HG02885 (cell line): Measurements from ENCODE around the gene CFAP69.
"Not testable (repeated sequence)": the region's sequence is repeated elsewhere in the genome, so short reads cannot be mapped to it uniquely, and the experiment has no call there.

Source experiments
- ATAC-seq: cut with Tn5 transposase; IDR thresholded peaks from one replicate; pipeline ENCODE4 v1.9.1; 2021; ENCODE audit warnings: mild to moderate bottlenecking; ENCODE audit not compliant: unreplicated experiment, poor library complexity

CFAP69 gene

DNA sequence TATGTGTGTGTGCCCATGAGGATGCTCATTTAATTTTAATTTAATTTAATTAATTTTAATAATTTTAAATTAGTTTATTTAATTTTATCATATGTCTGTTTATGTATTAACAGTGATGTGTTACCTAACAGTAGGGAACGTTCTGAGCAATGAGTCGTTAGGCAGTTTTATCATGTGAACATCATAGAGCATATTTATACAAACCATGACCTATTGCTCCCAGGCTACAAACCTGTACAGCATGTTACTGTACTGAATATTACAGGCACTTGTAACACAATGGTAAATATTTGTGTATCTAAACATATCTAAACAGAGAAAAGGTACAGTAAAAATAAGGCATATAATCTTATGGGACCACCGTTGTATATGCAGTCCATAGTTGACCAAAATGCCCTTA lies 13.7 kb upstream of the CFAP69 start:
- ATAC-seq: no peak

DNA sequence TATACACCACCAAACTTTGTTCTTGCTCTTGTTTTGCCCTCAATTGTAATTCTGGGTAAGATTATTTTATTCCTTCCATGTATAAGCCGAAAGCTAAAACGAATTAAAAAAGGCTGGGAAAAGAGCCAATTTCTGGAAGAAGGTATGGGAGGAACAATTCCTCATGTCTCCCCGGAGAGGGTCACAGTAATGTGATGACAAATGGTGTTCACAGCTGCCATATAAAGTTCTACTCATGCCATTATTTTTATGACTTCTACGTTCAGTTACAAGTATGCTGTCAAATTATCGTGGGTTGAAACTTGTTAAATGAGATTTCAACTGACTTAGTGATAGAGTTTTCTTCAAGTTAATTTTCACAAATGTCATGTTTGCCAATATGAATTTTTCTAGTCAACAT lies 12.5 kb upstream of the CFAP69 start:
- no peak for ATAC-seq

DNA sequence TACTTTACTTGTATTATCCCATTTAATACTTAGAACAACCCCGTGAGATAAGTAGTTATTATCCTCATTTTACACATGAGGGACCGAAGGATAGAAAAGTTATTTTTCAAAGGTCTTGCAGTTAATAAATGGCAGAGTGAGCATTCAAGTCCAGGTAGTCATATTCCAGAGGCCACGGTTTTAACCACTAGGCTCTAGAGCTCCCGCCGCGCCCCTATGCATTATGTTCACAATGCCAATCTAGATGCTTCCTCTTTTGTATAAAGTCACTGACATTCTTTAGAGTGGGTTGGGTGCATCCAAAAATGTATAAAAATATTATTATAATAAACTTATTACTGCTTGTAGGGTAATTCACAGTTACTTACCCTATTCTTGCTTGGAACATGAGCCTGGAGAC lies 11.4 kb upstream of the CFAP69 start:
- no peak for ATAC-seq

DNA sequence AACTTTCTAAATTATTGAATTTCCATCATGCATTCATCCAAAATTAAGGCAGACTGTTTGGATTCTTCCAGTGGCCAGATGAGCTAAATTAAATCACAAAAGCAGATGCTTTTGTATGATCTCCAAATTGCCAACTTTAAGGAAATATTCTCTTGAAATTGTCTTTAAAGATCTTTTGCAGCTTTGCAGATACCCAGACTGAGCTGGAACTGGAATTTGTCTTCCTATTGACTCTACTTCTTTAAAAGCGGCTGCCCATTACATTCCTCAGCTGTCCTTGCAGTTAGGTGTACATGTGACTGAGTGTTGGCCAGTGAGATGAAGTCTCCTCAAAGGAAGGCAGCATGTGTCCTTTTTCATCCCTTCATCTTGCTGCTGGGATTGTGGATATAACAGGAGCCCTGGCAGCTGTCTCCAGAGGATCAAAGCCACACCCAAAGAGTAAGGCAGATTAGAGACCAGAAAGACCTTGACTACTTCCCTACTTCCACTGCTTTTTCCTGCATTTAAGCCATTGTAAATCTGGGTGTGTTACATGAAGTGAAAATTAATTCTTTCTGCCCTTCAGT lies 8.2 kb upstream of the CFAP69 start:
- no peak for ATAC-seq

DNA sequence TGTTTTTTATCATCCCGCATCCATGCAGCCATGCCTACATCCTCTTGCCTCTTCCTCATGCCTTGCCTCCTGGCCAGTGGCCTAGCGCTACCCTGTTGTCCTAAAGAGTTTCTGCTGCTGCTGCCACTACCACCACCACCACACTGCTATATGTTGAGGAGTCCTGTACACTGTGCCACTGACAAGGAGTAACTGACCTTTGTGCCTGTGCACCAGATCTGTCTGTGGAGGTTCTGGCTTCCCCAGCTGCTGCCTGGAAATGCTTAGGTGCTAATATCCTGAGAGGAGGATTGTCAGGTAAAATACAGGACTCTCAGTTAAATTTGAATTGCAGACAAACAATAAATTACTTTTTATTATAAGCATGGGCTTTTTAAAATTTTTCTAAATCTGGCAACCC lies 7.0 kb upstream of the CFAP69 start:
- no peak for ATAC-seq

DNA sequence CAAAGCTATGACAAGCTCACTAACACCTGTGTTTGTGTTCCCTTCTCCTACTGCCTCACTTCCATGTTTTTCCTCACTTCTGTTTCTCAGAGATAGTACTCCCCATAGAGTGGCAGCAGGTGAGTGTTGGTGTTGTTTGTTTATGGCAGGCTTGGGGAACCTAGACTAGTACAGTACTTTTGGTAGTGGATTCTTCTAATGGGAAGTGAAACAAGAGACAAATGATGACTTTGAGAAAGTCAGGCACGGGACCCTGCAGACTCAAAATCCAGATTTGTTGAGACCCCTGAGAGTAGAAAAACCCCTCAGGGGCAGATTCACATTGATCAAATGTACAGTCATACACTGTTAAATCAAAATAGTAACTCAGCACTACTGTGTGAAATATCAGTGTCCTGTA lies 6.4 kb upstream of the CFAP69 start:
- peak; percentile 47 for ATAC-seq

DNA sequence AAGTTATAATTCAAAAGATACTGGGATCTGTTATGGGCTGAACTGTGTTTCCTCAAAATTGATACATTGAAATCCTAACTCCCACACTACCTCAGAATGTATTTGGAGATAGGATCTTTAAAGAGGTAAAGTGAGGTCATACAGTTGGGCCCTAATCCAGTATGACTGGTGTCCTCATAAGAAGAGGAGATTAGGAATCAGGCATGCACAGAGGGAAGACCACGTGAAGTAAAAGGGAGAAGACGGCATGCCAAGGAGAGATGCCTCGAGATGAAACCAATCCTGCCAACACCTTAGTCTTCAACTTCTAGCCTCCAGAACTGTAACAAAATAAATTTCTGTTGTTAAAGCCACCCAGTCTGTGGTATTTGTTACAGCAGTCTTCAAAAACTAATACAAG lies 5.9 kb upstream of the CFAP69 start:
- no peak for ATAC-seq

DNA sequence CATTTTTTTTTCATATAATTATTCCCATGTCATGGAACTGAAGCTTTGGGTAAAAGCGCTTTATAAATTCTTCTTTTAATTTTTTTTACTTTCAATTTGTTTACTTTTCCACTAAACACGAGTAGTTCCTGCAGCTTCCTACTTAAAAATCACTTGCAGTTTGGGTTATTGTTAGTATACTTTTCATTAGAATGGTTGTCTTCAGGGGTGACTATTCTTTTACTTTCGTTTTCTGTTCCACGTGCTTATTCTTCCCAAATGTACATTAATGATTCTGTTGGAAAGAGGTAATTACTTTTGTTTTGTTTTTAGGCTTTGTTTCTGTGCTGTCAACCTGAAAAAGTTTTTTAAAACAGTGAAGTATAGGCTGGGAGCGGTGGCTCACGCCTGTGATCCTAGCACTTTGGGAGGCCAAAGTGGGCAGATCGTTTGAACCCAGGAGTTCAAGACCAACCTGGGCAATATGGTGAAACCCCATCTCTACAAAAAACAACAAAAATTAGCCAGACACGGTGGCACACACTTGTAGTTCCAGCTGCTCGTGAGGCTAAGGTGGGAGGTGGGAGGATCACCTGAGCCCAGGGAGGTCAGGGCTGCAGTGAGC lies 5.2 kb upstream of the CFAP69 start:
- ATAC-seq: no peak

DNA sequence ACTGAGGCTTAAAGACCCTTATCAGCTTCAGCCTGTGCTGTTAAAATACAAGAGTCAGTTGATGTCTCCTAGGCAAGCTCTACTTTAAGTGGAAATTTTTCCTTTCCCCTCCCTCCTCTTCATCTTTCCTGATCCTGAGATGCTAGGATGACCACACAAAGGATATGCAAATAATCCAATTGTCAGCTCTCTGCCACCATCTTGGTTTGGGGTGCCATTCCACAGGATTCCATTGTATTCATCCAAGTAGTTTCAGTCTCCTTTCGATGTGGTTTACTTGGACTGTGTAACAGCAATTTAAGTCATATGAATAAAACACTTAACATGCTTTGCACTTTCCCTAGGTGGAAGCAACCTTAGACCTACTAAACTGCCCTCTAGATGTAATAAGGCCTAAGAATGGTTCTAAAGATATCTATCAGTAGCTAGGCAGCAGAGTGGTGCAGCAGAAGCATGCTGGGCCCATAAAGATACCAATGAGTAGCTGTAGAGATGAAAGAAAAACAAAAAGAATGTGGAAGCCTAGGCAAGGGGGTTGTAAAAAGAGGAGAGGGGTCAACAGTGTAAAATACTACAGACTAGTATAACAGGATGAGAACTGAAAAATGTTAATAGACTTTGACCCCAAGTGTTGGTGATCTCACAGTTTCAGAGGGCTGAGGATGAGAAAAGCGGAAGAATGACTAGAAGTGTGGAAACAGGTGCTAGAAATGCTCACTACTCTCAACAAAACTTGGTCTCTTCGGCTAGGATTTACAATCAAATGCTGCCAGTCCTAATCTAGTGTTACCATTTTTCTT lies 2.4 kb upstream of the CFAP69 start:
- peak; percentile 68 for ATAC-seq

DNA sequence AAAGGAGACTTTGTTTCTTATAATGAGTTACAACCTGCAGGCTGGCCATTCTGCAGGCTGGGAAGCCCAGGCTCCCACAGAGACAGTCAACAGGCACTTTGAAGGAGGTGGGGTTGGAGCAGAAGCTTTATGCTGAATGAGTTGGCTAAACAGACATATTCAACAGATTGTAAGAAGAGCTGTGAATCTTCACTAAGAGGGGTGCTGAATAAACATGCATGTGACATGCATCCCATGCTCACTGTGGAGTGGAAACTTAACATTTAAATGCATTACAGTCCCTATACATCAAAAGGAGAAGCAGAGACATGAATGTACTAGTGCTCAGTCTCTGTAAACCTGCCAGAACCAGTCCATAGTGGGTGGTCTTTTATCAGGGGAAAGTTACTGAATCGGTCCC lies 1.4 kb upstream of the CFAP69 start:
- no peak for ATAC-seq

DNA sequence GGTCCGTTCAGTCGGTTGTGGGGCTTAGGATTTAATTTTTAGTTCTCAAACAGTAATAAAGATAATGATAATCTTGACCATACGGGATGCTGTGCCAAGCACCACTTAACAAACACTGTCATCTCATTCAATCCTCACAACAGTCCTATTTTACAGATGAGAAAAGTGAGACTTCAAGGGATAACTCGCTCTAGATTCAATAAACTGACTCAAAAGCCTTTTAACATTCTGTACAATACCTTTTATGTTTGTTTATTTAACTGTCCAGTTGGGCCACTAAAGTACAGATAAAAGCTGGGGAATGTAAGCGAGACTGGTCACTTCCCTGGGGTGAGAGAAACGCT lies 437 bp upstream of the CFAP69 start:
- ATAC-seq: peak; percentile 2

DNA sequence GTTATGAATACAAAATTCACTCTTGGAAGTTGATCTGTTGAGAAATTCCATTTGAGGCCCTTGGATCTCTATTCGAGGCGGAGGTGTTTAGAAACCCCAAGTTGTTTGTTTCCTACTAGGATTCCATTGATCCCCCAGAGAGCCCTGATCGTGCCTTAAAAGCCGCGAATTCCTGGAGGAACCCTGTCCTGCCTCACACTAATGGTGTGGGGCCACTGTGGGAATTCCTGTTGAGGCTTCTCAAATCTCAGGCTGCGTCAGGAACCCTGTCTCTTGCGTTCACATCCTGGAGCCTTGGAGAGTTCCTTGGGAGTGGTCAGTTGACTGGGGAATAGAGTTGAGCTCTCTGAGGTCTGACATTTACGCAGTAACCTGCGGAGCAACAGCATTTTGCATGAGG lies 1.2 kb downstream of the CFAP69 start:
- ATAC-seq: no peak

DNA sequence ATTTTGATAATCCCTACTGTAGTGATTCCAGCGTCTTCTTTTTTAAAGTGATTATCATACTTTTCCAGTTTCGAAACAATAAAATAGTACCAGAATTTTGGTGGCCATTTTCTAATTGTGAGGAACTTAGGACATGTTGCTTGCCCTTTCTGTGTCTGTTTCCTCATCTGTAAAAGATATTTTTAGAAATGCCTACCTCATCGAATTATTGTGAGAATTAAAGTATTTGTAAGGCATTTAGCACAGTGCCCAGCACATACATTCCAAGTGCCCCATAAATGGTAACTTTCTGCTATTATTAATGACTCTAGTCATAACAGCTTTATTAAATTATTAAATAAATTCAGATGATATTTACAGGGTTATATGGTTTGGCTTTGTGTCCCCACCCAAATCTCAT lies 3.7 kb downstream of the CFAP69 start:
- no peak for ATAC-seq

DNA sequence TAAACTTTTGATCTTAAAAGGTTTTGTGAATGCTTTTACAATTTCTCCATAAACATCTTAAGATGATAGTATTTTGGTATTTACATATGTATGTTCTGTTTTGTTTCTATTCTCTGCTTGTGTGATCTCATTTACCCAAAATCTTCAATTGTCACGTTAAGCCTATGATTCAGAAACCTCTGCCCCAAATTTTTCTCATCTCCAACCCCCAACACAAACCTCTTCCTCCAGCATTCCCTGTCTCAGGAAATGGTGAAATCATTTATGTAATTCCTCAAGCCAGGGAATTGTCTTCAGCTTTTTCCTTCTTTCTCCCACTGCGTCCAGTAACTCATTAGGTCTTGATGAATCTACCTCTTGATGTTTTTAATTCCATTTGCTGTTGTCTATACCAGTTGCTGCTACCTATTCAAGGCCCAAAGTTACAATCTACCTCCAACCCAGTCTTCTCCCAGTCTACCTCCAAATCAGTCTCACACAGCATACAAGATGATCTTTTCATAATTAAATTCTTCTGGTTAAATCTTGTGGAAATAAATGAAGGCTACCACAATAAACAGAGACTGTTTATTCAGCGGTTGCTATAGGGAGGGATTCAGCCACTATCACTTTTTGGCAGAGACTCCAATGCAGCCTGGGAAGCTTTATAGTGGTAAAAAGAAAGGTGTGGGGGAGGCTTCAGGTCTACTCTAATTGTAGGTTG lies 5.8 kb downstream of the CFAP69 start:
- ATAC-seq: no peak

DNA sequence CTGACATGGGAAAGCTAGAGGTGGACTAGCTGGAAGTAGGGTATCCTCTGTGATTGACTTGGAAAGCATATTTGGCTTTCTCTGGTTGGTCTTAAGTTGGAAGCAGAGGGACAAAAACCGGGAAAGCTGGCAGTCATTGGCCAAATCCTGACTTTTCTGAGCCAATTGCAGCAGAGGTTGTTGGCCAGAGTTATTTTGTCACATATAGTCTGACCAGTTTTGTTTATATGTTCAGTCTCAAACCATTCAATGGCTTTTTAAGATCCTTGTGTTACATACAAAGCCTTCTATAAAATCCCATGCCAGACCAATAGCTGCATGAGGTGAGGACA lies 6.3 kb downstream of the CFAP69 start:
- no peak for ATAC-seq

DNA sequence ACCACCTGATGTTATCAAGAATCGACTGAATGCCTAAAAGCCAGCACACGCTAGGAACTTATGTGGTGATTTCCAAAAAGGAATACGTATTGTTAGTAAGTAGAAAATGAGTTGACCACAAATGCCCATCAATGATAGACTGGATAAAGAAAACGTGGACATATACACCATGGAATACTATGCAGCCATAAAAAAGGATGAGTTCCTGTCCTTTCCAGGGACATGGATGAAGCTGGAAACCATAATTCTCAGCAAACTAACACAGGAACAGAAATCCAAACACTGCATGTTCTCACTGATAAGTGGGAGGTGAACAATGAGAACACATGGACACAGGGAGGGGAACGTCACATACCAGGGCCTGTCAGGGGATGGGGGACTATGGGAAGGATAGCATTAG lies 11.0 kb downstream of the CFAP69 start:
- not testable (repeated sequence) for ATAC-seq

DNA sequence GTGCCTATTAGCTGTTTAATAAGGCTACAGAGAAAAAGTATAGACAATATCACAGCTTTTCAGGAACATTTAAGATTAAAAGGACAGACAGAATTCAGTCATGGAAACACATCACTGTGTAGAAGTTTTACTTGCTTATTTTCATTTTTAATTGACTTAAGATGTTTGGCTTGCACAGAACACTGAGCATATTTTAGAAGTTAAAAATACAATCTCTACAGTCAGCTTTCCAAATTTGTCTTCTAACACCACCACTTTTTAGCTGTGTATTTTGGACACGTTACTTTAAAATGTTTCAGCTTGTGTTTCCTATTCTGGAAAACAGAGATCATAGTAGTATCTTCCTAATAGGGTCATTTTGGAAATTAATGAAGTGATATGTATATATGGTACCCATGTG lies 11.8 kb downstream of the CFAP69 start:
- no peak for ATAC-seq

DNA sequence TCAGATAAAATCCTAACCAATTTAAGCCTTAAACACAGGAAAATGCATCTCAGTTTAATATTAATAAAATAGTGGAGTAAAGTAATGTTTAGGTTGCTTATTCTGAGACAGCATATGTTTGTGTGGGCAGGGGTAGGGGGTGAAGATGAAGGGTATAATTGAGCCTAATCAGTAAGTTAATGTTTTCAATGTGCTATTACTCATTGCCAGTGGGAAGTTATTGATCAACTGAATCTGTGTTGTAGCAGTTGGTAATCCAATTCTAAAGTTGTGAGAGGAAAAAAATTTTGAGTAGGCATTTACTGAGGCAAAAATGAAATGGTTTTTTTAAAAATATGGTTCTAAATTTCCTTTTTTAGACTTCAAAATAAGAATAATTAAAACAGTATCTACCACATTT lies 16.5 kb downstream of the CFAP69 start:
- ATAC-seq: no peak

DNA sequence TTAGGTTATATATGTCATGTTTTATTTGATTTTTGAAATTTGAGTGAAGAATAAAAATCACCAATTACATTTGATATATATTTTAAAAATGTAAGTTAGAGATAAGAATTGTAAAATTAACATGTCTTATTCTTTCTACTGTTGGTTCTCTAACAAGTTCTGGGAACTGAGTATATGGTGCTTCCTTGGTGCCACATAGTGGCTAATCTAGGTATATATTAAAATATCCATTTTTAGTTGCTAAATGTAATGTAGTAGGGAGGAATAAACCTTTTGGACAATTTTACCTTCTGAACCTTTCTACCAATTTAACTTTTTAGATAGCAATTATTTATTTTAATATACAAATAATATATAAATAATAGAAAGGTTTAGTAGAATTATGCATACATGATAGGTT lies 17.5 kb downstream of the CFAP69 start:
- peak; percentile 92 for ATAC-seq

DNA sequence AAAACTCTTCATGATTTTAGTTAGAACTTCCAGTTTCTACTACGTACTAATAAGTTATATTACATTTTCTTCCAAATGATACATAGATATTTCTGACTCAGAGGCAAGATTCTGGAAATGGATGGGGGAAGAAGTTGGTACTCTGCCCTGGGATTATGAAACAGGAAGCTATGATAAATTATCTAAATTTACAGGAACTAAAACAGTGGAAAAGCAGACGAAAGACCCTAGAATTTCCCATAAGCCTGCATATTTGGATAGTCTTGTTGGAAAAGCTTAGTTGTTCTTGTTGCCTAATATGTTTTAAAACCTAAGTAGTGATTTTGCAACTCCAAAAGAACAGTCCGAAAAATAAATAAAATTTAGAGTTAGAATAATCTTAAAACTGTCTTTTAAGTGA lies 21.8 kb downstream of the CFAP69 start:
- ATAC-seq: no peak

DNA sequence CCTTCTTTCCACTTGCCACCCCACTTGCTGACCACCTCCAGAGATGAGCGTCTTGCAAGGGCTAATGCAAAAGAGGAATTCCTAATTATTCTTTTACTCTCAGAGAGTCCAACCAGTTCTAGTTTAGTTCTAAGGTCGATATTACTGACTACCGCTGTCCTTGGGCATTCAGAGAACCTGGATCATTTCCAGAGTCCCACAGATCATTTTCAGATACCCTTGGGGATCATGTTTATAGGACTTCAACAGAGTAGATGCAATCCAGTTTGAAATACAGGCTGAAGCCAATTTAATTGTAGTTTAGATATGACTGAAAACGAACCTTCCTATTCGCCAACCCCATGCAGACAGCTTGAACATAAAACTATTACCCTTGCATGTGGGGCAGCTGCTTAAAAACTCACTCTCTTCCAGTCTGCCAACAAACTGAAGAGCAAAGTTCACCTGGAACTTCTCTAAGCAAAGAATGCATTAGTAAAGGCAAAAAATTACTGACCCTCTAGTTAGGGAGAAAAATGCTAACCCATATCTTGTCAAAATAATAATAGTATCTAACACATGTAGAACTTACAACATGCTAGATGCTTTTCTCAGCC lies 22.4 kb downstream of the CFAP69 start:
- ATAC-seq: no peak
